GM19397 (cell line): ENCODE measurements around the gene MAPK8IP2.

Experiments
- ATAC-seq: cut with Tn5 transposase; IDR thresholded peaks from one replicate; pipeline ENCODE4 v1.9.1; 2021; ENCODE audit warnings: mild to moderate bottlenecking, moderate library complexity; ENCODE audit not compliant: unreplicated experiment

Gene MAPK8IP2

GRCh38 chr22:50600538-50600937 lies at the start of gene MAPK8IP2:
Gene MAPK8IP2 (plus strand): TSS chr22:50600793. CDS start chr22:50600819, 26 bp downstream.
- no peak for ATAC-seq

GRCh38 chr22:50551160-50551752 lies 49.3 kb upstream of the MAPK8IP2 start:
- ATAC-seq, result no peak

- ATAC-seq, result no peak
Observed at GRCh38 chr22:50553310-50553709, 47.3 kb upstream of the MAPK8IP2 start.

- ATAC-seq, result no peak
Observed at GRCh38 chr22:50556703-50557102, 43.9 kb upstream of the MAPK8IP2 start.

- no peak for ATAC-seq
Observed at GRCh38 chr22:50560034-50560433, 40.6 kb upstream of the MAPK8IP2 start.

- ATAC-seq, result no peak
Observed at GRCh38 chr22:50561401-50562358, 38.9 kb upstream of the MAPK8IP2 start.

GRCh38 chr22:50562523-50563412 lies 37.8 kb upstream of the MAPK8IP2 start, which contains the start of gene SYCE3:
Gene SYCE3 (minus strand): TSS chr22:50562919. CDS start chr22:50556405, 6,514 bp downstream.
- ATAC-seq, result peak; percentile 90

- ATAC-seq, result no peak
Observed at GRCh38 chr22:50563413-50564160, 37.0 kb upstream of the MAPK8IP2 start.

- no peak for ATAC-seq
Observed at GRCh38 chr22:50564289-50564688, 36.3 kb upstream of the MAPK8IP2 start.

GRCh38 chr22:50567721-50568252 lies 32.8 kb upstream of the MAPK8IP2 start:
- ATAC-seq, result no peak

- no peak for ATAC-seq
Observed at GRCh38 chr22:50568626-50569025, 32.0 kb upstream of the MAPK8IP2 start.

- no peak for ATAC-seq
Observed at GRCh38 chr22:50569041-50569459, 31.5 kb upstream of the MAPK8IP2 start.

GRCh38 chr22:50569896-50570535 lies 30.6 kb upstream of the MAPK8IP2 start:
- ATAC-seq, result no peak

GRCh38 chr22:50570861-50571260 lies 29.7 kb upstream of the MAPK8IP2 start:
- ATAC-seq, result no peak

GRCh38 chr22:50571264-50572175 lies 29.1 kb upstream of the MAPK8IP2 start:
- ATAC-seq, result no peak

GRCh38 chr22:50572965-50573364 lies 27.6 kb upstream of the MAPK8IP2 start:
- ATAC-seq, result no peak

- no peak for ATAC-seq
Observed at GRCh38 chr22:50573491-50574382, 26.9 kb upstream of the MAPK8IP2 start.
